ENCODE measurements around the gene TNIK.

The TNIK gene

DNA sequence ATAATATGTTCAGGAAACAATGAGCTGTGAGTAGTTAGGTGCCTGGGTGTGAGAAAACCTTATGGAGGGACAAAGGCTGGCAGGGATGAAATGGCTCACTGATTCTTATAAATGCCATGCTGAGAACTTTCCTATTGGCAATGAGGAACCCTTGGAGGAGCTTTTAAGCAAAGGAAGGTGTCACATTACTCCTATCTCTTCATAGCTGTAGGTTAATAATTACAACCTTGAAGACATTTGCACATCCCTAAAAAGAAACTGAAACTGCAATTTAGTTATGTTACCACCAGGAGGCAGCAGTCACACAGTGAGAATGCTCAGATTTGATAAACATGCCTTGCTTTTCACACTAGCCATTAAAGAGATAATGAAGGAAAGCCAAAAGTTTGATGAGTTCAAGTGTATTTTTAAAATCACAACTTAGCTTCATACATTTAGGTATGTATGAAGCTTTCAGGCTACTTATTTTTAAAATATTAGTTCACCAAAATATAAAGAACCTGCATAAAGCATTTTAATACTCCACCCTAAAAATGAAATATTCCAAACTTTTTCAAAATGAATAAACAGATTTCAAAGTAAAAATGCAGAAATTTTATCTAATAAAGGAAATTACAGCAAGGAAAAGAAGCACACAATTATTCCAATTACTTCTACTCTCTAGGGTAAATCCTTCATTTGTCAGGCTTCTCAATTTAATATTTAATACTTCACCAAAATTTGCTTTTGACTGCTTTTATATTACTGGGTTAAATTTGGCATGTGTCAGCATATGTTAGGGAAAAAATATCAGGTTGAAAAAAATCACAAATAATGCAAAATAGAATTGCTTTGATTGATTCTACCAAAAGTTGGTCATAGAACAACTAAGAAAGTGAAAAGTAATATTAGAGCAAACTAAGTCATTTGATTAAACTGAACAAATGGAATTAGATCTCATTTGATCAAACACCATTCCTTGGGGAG is 296.8 kb downstream of the TNIK start:
- no peak for DNase-seq (ENCODE audit: low spot score)

DNA sequence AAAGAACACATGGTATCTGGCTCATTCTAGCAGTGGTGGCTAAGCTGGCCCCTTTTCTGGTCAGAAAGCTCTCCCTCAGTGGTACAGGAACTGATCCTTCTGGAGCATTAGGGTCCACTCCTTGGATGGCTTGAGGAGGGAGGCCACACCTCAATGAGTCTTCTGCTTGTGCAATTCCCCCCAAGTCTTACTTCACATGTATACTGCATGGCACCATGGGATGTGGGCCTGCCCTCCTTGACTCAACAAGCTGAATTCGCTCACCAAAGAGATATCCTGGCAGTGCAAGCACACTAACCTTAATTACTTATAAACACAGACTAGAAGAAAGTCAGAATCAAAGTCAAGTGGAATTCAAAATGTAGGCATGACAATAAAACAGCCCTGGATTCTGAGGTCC is 299.9 kb downstream of the TNIK start:
- DNase-seq (ENCODE audit: low spot score): no peak

DNA sequence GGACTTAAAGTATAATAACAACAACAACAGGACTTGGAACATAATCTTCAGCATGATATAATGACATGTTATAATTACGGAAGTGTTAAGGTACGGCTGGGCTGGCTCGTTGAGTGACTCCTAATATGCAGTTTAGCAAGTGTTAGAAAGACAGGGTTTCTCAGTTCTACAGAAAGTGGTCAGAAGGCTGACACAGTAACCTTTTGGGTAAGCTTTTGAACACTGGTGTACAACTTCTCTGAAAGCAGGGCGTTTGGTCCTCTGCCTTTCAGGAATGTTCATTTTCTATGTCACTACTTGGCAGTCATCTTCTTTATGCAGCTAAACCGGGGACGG is 300.4 kb downstream of the TNIK start:
- no peak for DNase-seq (ENCODE audit: low spot score)

DNA sequence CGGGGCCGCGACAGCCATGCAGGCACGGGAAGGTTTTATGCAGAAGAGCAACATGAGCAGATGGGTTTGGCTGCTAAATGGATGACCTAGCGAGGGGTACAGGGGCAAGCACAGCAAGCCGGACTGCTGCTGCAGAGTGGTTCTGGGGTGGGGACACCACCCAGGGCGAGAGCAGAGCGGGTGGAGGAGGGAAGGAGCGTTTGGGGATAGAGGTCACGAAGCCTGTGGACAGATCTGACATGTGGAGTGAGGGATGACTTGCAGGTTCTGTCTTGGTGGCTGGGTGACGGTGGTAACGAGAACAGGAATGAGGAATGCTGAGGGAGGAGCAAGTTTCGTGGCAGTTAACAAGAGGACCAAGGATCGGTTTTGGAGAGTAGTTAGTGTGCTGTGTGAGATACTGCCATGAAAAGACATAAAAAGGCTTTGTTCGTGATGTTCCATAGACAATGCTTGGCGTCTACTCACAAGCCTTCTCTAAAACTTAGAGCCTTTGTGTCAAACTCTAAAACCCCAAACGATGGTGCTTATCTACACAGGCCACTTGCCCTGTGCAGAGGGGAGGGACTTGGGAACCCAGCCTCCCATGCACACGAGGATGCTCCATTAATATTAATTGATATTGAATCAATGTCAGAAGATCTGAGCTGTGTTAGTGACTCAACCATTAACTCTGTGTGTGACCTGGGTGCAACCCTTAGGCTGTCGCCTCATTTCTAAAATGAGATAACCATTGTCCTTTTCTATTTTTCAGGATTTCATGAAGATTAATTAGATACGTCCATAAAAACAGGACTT is 301.0 kb downstream of the TNIK start:
- DNase-seq (ENCODE audit: low spot score): no peak

DNA sequence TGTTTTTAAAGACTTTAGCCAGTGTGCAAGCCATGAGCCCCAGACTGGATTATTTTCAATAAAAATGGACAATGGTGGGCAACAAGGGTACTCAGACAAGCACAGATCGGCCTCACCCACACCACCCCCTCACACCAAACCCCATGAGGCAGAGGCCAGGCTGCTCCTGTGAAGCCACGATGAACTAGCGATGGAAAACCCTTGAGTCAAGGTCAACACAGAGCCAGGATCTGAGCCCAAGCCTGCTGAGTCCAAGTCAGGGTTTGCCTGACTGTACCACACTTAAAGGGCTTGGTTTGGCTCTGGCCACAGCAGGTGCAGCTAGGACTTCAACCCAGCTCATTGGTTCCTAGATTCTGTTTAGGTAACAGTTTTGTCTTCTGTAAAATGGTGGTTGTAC is 302.2 kb downstream of the TNIK start:
- DNase-seq (ENCODE audit: low spot score): no peak

DNA sequence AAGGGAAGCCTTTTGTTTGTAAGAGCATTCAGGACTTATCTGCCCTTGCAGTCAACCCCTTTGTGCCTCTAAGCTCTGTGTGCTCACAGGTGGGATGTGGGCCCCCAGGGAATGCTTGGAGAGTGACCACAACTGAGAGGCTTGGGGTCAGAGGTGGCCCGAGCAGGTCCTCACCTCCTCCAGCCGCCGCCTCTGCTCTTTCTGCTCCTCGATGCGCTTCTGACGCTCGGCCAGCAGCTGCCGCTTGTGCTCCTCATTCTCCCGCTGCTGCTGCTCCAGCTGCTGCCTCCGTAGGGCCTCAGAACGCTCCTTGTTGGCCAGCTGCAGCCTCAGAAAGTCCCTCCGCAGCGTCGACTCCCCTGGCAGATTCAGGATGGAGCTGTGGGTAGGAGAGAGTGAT is 302.9 kb downstream of the TNIK start:
- no peak for DNase-seq (ENCODE audit: low spot score)

DNA sequence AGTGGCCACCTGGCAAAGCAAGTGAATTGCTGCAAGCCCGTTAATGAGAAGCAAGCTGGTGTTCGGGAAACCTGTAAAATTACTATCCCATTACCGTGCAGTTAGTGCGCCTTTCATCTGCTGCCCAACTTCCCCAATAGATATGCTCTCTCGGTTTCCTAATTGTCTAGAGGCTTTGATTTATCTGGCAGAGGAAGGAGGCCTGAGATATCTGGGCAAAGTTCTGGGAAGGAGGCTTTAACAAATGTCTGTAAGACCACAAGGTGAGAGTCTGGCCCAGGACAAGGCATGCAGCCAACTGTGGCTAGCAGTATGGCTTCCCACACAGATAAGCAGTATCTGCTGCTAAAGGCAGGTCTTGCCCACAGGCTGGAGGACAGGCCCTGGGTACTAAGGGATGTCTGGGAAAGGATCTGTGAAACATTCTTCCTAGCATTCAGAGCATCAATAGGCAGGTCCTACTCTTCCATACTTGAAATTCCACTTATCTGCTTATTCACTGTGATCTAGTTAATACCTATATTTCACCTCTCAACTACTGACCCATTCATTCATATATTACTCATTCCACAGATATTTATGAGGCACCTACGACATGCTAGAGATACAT is 303.7 kb downstream of the TNIK start:
- no peak for DNase-seq (ENCODE audit: low spot score)

DNA sequence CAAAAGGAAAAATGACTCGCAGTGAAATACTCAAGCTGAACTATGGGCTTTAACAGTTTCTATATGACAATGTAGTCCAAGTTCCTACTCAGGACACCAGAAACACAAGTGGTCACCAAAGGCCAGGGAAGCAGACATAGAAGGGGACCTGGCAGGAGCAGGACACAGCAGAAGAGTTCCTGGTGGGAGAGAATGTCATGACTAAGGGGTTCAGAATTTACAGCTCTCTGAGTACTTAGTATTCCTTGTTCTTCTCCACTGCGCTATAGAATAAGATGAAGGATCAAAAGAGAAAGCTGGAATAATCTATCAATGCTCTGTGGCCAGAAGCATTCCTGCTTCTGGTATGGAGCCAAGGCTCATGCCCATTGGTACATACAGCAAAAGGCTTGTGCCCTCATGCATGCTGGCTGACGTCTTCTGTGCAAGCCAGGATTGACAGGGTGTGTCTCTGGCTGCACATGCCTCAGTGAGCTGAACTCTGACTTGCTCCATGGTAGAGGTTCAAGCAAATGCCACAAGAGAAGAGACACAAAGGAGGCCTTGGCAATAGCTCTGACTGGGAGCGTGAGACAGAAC is 305.0 kb downstream of the TNIK start:
- no peak for DNase-seq (ENCODE audit: low spot score)

DNA sequence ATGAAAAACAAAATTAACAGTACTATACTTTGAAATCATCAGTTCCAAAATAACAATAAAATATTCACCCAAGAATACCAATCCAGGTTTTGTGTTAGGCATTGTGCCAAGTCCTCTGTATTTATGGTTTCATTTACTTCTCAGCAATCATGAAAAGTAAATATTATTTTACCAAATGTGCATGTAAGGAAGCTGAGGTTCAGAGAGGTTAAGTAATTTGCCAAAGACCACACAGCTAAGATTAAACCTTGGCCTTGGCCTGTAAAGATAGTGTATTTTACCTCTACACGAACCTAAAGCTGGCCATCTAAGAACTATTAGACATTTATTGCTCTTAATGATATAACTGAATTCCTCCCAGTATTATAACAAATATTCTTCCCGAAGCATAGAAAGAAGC is 309.3 kb downstream of the TNIK start:
- no peak for DNase-seq (ENCODE audit: low spot score)

DNA sequence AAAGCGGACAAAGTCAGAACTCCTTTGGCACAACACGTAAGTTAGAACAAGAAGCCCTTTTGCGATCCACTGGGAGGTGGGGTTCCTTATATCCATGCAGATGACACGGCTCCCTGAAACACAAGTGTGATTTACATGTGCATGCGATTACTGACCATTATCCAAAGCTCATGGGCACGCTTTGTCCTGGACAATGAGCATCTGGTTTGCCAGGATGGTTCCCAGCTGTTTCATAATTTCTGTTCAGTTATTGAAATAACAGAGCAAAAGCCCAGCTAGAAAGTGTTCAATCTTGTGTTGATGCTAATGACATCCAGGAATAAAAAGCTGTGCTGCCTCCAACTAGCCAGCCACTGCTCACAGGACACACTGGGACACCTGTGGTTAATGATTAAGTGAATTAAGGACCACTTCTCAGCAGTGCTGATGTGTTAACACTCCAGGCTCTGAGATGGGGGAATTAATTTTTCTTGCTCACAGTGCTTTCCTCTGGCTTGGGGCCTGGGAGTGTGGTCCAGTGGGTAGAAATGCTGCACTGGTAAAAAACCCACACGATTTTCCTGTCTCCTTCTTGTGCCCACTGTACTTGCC is 310.6 kb downstream of the TNIK start:
- DNase-seq (ENCODE audit: low spot score): no peak

DNA sequence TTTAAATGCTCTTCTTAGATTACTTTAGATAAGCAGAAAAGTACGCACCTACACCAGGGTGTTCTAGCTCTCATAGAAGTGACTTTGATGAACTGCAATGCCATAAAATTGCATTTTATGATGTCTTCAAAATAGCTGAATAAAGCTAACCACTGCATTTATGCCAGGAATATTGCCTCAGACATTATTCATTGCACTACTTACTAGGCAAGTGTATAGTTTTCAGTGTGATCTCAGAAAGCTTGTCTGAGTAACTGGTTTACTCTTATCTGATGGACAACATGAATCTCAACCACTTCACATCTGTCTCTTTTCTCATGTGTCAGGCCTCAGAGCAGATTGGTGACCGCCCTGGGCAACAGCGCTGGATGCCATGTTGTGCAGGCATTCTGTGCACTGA is 314.4 kb downstream of the TNIK start:
- no peak for DNase-seq (ENCODE audit: low spot score)

DNA sequence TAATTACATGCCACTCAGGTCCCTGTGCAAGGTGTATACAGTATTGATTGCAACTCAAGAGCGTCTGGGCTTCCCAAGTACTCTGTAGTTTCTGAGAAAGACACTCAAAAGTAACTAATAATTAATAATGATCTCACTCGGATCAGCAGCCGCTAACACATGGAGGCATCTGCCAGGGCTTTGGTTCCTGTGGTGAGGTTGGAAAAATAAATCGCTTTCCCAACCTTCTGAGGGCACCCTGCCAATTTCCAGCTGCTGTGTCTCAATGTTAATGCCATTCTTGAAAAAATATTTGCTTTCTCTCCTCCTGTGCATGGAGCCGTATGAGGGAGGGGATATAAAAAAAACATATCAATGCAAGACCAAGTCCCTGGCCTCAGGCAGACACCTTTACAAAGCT is 317.2 kb downstream of the TNIK start:
- DNase-seq (ENCODE audit: low spot score): no peak

DNA sequence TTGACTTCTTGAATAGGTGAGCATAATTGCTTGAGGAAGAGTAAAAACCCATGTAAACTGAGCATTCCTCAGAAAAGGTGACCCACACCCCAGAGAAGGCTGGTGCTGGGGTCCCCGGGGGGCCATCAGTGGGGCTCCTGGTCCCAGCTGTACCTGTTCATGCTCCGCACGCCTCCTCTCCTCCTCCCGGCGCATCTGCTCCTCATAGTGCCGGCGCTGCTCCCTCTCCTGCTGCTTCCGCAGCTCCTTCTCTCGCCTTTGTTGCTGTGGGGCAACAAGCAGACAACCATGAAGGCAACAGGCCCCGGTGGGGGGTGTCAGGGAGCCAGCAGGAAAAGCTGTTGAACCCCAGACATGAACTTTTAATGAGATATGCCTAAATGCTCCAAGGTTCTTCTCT is 320.0 kb downstream of the TNIK start:
- DNase-seq (ENCODE audit: low spot score): no peak

DNA sequence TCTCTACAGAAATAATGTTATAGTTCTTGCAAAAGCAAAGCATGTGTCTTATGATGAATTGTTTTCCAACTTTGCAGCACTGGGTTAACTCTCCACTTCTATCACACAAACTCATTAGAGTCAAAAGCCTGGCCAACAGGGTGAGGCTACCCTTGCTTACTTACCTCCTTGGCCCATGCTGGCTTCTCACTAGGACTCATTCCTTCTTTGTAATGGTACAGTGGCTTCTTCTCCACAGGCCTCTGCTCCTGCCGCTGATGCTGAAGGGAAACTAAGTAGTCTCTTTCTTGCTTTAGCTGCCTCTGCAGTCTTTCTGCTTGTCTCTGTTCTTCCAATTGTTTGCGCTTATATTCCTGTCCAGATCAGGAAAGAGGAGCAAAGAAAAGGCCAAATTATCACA is 322.2 kb downstream of the TNIK start:
- no peak for DNase-seq (ENCODE audit: low spot score)

DNA sequence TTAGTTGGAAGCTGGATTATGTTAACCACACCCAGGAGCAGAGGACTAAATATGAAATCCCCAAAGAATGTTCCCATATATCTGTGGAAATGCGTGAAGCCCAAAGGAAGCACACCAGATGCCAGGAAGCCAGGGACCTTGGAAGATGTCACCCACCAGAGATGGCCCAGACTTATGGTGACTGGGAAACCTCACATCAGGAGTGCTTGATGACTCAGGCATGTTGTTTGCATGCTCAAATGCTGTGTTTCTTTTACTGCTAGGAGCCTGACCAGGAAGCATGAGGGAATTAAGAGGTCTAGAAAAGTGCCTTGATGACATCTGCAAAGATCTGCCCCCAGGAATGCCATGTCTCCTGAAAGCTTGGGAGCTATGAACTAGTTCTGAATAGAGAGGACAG is 324.7 kb downstream of the TNIK start:
- DNase-seq (ENCODE audit: low spot score): peak; percentile 35

DNA sequence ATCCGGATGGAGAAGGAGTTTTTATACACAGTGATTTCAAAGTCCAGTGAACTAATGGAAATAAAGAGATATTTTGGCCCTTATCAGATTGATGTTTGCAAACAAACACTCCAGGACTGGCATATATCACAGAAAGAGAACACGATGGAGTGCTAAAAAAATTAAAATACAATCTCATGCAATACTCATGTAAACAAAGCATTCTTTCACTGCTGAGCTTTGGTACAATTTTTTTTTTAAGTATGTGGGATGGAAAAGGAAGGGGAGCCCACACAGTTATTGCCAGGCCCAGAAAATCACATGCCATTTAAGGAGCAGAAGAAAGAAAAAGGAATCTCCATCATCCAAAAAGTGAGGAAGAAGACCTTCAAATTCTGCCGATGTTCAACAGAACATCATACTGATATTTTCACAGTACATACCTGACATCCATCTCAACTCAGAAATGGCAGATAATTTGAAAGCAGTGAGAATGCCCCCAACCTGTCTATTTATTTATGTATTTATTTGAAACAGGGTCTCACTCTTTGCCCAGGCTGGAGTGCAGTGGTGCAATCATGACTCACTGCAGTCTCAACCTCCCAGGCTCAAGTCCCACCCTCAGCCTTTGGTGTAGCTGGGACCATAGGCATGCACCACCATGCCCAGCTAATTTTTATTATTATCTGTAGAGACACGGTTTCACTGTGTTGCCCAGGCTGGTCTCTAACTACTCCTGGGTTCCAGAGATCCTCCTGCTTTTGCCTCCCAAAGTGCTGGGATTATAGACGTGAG is 326.2 kb downstream of the TNIK start:
- no peak for DNase-seq (ENCODE audit: low spot score)

DNA sequence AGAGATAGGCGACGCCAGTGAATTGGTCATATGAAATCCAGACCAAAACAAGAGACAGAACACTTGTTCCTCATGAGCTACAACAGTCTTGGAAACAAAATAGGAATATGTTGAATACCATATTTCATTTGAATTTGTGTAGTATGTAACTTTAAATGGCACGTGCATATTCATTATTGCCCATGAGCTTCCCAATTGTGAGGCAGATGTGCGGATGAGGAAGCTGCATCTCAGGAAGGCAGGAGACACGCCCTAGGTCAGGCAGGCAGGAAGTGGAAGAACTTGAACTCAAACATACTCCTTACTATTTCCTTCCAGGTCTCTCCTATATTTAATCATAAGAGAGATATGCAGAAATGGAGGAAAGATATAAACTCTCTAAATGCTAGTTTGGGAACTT is 326.9 kb downstream of the TNIK start:
- DNase-seq (ENCODE audit: low spot score): no peak

DNA sequence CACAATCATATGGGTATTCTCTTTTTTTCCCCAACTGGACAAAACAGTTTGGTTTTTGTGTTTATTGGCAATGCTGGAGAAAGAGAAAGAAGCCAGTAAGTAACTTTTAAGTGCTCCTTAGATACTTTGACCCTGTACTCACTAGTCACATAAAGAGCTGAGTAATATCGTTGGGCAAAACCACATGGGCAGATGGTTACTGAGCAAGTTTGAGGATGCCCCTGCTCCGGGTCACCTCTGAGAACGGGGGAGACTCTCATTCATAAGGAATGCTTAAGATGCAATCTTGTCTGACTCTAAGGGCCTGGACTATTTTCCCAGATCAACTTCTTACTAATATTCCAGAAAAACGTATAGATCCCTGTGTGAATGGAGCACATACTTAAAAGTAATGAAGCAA is 327.3 kb downstream of the TNIK start:
- DNase-seq (ENCODE audit: low spot score): peak; percentile 64

DNA sequence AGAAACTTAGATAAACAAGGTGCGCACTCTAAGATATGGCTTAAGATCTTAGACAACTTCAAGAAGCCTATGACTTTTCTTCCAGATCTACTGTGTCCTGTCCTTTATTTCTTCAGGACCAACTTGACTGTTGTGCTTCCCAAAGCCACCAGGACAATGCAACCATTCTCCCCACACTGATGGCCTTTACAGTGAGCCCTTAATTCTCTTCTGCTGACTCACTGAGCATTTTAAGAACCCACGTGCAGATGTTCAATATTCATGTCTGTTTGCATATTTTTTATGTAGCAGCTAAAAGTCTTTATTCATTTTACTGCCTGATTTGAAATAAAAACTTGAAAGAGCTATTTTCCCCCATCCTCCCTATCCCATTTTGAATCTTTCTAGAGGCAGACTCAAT is 330.4 kb downstream of the TNIK start:
- DNase-seq (ENCODE audit: low spot score): peak; percentile 27

DNA sequence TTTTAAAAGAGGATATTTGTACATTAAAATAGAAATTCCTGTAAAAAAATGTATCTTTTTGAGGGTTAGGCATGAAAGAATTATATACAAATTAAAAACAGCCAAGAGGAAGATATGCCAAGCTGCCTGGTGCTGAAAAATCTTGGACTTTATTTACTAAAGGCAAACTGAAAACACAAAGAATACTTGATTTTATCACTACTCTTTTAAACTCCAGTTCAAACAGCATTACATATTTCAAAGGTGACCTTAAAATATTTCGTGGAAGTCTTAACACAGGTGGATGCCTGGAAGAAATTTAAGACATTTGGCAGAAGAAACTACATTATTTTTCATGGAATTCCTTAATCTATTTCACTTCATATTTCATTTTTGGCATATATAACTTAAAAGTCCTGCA is 332.6 kb downstream of the TNIK start:
- DNase-seq (ENCODE audit: low spot score): no peak

DNA sequence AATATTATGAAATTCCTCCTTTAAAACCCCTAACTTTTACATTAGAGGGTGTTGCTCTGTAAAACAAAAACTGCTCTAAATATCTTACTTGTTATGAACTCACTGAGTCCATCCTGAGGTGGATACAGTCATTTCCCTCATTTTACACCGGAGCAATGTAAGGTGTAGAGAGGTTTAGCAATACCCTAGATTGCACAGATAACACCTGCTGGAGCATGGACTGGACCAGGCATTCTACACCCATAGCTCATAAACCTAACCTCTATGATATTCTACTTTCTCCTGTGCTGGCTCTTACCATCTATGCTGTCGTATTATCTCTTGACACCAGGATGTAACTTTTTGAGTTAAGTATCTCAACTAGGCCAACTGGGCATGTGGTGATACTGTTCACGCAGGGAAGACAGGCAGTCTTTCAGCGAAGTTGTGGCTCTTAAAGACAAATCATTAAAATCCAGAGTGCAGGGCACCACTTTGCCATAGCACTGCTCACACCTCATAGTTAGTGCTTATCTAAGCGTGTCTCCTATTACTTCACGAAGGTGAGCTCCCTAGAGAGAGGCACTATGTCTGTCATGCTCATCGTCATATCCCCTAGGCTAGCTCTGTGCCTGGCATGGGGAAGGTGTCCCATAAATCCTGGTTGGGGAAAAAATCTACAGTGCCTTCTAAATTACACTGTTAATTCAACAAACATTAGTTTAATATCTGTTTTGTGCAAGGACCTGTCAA is 333.6 kb downstream of the TNIK start:
- DNase-seq (ENCODE audit: low spot score): no peak
